Retinal pigment epithelial cell (primary cell): ENCODE results near the gene MRPL1.

ENCODE experiments used
- DNase-seq: peaks from one replicate; pipeline ENCODE4 v3.0.0-alpha.2; 2010; ENCODE audit warnings: low read depth
- H3K4me3 ChIP-seq: 2 replicates; pipeline ENCODE4 v1.5.1; 2011; ENCODE audit warnings: mild to moderate bottlenecking, low read length, control low read depth, moderate library complexity
- CTCF ChIP-seq: conservative IDR thresholded peaks from 2 replicates; pipeline ENCODE4 v1.5.1; 2011; ENCODE audit warnings: low read depth, low read length, control low read depth, inconsistent platforms

The MRPL1 gene

GRCh38 chr4:77865259-77865658 is 2.6 kb downstream of the MRPL1 start:
- TF ChIP-seq CTCF, result no peak
- no peak for DNase-seq
- no peak overlapping the region for H3K4me3 ChIP-seq

GRCh38 chr4:77872723-77873445 is 10.3 kb downstream of the MRPL1 start:
- no peak overlapping the region for H3K4me3 ChIP-seq
- no peak for DNase-seq
- no peak for TF ChIP-seq CTCF

- H3K4me3 ChIP-seq, result no peak overlapping the region
- DNase-seq, result no peak
- TF ChIP-seq CTCF, result no peak
These were observed 14.5 kb downstream of the MRPL1 start for GRCh38 chr4:77877167-77877566.

GRCh38 chr4:77877771-77878565 is 15.3 kb downstream of the MRPL1 start:
- H3K4me3 ChIP-seq, result no peak overlapping the region
- no peak for DNase-seq
- TF ChIP-seq CTCF, result no peak

GRCh38 chr4:77880784-77881183 is 18.2 kb downstream of the MRPL1 start:
- H3K4me3 ChIP-seq, result no peak overlapping the region
- no peak for TF ChIP-seq CTCF
- no peak for DNase-seq

- no peak overlapping the region for H3K4me3 ChIP-seq
- DNase-seq, result no peak
- TF ChIP-seq CTCF, result no peak
These were observed 19.0 kb downstream of the MRPL1 start for GRCh38 chr4:77881460-77882295.
